ENCODE measurements around the gene PDE4D.

GRCh38 chr5:59245198-59245597, 648.3 kb downstream of the PDE4D start:
- TF ChIP-seq RFX5 (IDR thresholded peaks at IDR 0.05; ENCODE audit: low read depth, low read length): no peak
- no peak for TF ChIP-seq CTCF (conservative IDR thresholded peaks at IDR 0.05; ENCODE audit: low read depth, low read length)
- no peak for TF ChIP-seq POLR2A (IDR thresholded peaks at IDR 0.05; ENCODE audit: low read depth, low read length)
- TF ChIP-seq CHD1 (IDR thresholded peaks at IDR 0.05; ENCODE audit: low read depth, low read length): no peak
- no peak for TF ChIP-seq MXI1 (IDR thresholded peaks at IDR 0.05; ENCODE audit: borderline replicate concordance, low read depth, low read length)
- TF ChIP-seq SMC3 (IDR thresholded peaks at IDR 0.05; ENCODE audit: low read depth, low read length): no peak
- no peak for TF ChIP-seq MAFK (IDR thresholded peaks at IDR 0.05; ENCODE audit: low read depth, low read length)
- no peak for TF ChIP-seq RAD21 (IDR thresholded peaks at IDR 0.05; ENCODE audit: low read length)
- TF ChIP-seq CEBPB (IDR thresholded peaks at IDR 0.05; ENCODE audit: low read depth, low read length): no peak
- TF ChIP-seq, protein P1, sequence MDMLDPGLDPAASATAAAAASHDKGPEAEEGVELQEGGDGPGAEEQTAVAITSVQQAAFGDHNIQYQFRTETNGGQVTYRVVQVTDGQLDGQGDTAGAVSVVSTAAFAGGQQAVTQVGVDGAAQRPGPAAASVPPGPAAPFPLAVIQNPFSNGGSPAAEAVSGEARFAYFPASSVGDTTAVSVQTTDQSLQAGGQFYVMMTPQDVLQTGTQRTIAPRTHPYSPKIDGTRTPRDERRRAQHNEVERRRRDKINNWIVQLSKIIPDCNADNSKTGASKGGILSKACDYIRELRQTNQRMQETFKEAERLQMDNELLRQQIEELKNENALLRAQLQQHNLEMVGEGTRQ (IDR thresholded peaks at IDR 0.05; ENCODE audit: low read depth, low read length): no peak

Measured in IMR-90 (cell line).